ENCODE measurements around the gene CAMSAP3.

CAMSAP3 gene

GRCh38 chr19:7654401-7654800, 58.7 kb downstream of the CAMSAP3 start:
- DNase-seq: no peak

GRCh38 chr19:7655581-7655980, 59.9 kb downstream of the CAMSAP3 start:
- peak in 1 of 2 donors; percentile 58 for DNase-seq

- peak; percentile 25 to 80 for DNase-seq
Observed at GRCh38 chr19:7657131-7657751, 61.6 kb downstream of the CAMSAP3 start.

GRCh38 chr19:7658219-7658686, 62.6 kb downstream of the CAMSAP3 start:
- peak; percentile 69 to 73 for DNase-seq

- DNase-seq: no peak
Observed at GRCh38 chr19:7661744-7662538, 66.3 kb downstream of the CAMSAP3 start.

- no peak for DNase-seq
Observed at GRCh38 chr19:7662657-7663056, 67.0 kb downstream of the CAMSAP3 start.

GRCh38 chr19:7663706-7664105, 68.0 kb downstream of the CAMSAP3 start:
- no peak for DNase-seq

- DNase-seq: no peak
Observed at GRCh38 chr19:7665076-7665475, 69.4 kb downstream of the CAMSAP3 start.
